ENCODE measurements around the gene SUPT5H. TPM values are rescaled to one million over a fixed set of nuclear protein-coding genes. Genes with fewer than 3 reads are reported as not detected.
A peak's percentile ranks its signal among the peaks of the same experiment; 100 is the strongest.

The SUPT5H gene
- total and polyA plus RNA-seq, 10 of the 15 experiments (the other 5 are each of a cell fraction or from before 2014, with no cell fraction given) = 27.2 to 194 (median 83.6) TPM

GRCh38 chr19:39430675-39431593 lies 14.4 kb upstream of the SUPT5H start:
- H3K4me3 ChIP-seq = no peak overlapping the region; the same call in 1 of the 2 replicates
- H3K36me3 ChIP-seq (ENCODE audit: control insufficient read depth in 2 of 2, insufficient read depth in 2 of 2, low read length in 1 of 2) = peaks cover 10 to 15% of the 10 kb centered on the region in 2 experiments
- in situ Hi-C loops (cut with MboI) (no loop called here), intact Hi-C loops (cut with micrococcal nuclease; ENCODE audit: unreplicated experiment) (loop anchor here (2.0 kb wide), 1 partner anchor 18 kb away; the partner anchor contains the start of gene PLEKHG2)
- POLR2A ChIA-PET = interaction anchor here (0.5 kb wide), 1 partner anchor 602 kb away, joined by 3 read pairs; no protein-coding TSS in a partner anchor
- DNase-seq (ENCODE audit: low read depth, low spot score) = no peak
- RAD21 ChIA-PET (ENCODE audit: unreplicated experiment) = no interaction called here
- peak overlapping the region; percentile 76 for H3K4me2 ChIP-seq (ENCODE audit: control insufficient read depth, insufficient read depth)
- H2AFZ ChIP-seq (ENCODE audit: control insufficient read depth, low read depth, low read length) = no peak overlapping the region; the same call in none of the 2 replicates
- H3K4me1 ChIP-seq (ENCODE audit: control insufficient read depth, insufficient read depth, low read length) = peaks cover 36% of the 10 kb centered on the region
- SMC1A ChIA-PET (ENCODE audit: uncharacterized antibody, unreplicated experiment) = interaction anchor here (1.6 kb wide), 1 partner anchor 17 kb away, joined by 4 read pairs; no protein-coding TSS in a partner anchor
- no peaks in the 10 kb centered on the region for H3K9me3 ChIP-seq (replicated peaks; ENCODE audit: control insufficient read depth, insufficient read depth, low read length)
- FAIRE-seq = peak; percentile 89
- peak overlapping the region; percentile 63 for H3K9ac ChIP-seq (ENCODE audit: control insufficient read depth, insufficient read depth, low read length)
- ATAC-seq = peak; percentile 69
- WGBS (ENCODE audit: insufficient coverage, insufficient replicate concordance, low lambda C conversion rate, missing lambda C conversion rate) = 4% methylated on average over 25 of the region's 25 CpGs
- H3K79me2 ChIP-seq (ENCODE audit: control insufficient read depth, insufficient read depth, low read length) = peaks cover 33% of the 10 kb centered on the region
- CTCF ChIA-PET = interaction anchor here (1.1 kb wide), 1 partner anchor 19 kb away, joined by 3 read pairs; no protein-coding TSS in a partner anchor
- no peaks in the 10 kb centered on the region; the same call in 1 of the 2 replicates for H4K20me1 ChIP-seq (ENCODE audit: control insufficient read depth, insufficient read depth)
- no TSS peak for BruUV-seq (replicated peaks)
- no peaks in the 10 kb centered on the region for H3K27me3 ChIP-seq (replicated peaks in 1 of 2; ENCODE audit: control insufficient read depth in 2 of 2, insufficient read depth in 2 of 2, low read length in 1 of 2)
- peak overlapping the region; percentile 92 for H3K27ac ChIP-seq (ENCODE audit: control insufficient read depth, insufficient read depth)
- TF ChIP-seq IKZF1 (conservative IDR thresholded peaks at IDR 0.05) (peak; percentile 47; the same call in 1 of the 2 replicates), CBX3 (IDR thresholded peaks at IDR 0.05; ENCODE audit: borderline replicate concordance, low read depth) (no peak), ELK1 (IDR thresholded peaks at IDR 0.05; ENCODE audit: low read depth, low read length) (no peak), SREBF2 (IDR thresholded peaks at IDR 0.05; ENCODE audit: low read length) (no peak), FOS (IDR thresholded peaks at IDR 0.05; ENCODE audit: borderline replicate concordance, extremely low read depth, insufficient read length) (no peak), ZNF207 (IDR thresholded peaks at IDR 0.05; ENCODE audit: borderline replicate concordance) (no peak), NFYB (IDR thresholded peaks at IDR 0.05; ENCODE audit: insufficient read depth, low read depth, low read length) (peak; percentile 78), PAX8 (IDR thresholded peaks at IDR 0.05) (no peak)
- TF ChIP-seq, protein P1, sequence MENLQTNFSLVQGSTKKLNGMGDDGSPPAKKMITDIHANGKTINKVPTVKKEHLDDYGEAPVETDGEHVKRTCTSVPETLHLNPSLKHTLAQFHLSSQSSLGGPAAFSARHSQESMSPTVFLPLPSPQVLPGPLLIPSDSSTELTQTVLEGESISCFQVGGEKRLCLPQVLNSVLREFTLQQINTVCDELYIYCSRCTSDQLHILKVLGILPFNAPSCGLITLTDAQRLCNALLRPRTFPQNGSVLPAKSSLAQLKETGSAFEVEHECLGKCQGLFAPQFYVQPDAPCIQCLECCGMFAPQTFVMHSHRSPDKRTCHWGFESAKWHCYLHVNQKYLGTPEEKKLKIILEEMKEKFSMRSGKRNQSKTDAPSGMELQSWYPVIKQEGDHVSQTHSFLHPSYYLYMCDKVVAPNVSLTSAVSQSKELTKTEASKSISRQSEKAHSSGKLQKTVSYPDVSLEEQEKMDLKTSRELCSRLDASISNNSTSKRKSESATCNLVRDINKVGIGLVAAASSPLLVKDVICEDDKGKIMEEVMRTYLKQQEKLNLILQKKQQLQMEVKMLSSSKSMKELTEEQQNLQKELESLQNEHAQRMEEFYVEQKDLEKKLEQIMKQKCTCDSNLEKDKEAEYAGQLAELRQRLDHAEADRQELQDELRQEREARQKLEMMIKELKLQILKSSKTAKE (IDR thresholded peaks at IDR 0.05; ENCODE audit: low read depth, poor library complexity, severe bottlenecking) = no peak
- TF ChIP-seq, protein P2, sequence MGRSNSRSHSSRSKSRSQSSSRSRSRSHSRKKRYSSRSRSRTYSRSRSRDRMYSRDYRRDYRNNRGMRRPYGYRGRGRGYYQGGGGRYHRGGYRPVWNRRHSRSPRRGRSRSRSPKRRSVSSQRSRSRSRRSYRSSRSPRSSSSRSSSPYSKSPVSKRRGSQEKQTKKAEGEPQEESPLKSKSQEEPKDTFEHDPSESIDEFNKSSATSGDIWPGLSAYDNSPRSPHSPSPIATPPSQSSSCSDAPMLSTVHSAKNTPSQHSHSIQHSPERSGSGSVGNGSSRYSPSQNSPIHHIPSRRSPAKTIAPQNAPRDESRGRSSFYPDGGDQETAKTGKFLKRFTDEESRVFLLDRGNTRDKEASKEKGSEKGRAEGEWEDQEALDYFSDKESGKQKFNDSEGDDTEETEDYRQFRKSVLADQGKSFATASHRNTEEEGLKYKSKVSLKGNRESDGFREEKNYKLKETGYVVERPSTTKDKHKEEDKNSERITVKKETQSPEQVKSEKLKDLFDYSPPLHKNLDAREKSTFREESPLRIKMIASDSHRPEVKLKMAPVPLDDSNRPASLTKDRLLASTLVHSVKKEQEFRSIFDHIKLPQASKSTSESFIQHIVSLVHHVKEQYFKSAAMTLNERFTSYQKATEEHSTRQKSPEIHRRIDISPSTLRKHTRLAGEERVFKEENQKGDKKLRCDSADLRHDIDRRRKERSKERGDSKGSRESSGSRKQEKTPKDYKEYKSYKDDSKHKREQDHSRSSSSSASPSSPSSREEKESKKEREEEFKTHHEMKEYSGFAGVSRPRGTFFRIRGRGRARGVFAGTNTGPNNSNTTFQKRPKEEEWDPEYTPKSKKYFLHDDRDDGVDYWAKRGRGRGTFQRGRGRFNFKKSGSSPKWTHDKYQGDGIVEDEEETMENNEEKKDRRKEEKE (IDR thresholded peaks at IDR 0.05) = no peak
- TF ChIP-seq, protein P3, sequence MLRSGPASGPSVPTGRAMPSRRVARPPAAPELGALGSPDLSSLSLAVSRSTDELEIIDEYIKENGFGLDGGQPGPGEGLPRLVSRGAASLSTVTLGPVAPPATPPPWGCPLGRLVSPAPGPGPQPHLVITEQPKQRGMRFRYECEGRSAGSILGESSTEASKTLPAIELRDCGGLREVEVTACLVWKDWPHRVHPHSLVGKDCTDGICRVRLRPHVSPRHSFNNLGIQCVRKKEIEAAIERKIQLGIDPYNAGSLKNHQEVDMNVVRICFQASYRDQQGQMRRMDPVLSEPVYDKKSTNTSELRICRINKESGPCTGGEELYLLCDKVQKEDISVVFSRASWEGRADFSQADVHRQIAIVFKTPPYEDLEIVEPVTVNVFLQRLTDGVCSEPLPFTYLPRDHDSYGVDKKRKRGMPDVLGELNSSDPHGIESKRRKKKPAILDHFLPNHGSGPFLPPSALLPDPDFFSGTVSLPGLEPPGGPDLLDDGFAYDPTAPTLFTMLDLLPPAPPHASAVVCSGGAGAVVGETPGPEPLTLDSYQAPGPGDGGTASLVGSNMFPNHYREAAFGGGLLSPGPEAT (IDR thresholded peaks at IDR 0.05; ENCODE audit: low read depth) = no peak
- TF ChIP-seq, protein P4, sequence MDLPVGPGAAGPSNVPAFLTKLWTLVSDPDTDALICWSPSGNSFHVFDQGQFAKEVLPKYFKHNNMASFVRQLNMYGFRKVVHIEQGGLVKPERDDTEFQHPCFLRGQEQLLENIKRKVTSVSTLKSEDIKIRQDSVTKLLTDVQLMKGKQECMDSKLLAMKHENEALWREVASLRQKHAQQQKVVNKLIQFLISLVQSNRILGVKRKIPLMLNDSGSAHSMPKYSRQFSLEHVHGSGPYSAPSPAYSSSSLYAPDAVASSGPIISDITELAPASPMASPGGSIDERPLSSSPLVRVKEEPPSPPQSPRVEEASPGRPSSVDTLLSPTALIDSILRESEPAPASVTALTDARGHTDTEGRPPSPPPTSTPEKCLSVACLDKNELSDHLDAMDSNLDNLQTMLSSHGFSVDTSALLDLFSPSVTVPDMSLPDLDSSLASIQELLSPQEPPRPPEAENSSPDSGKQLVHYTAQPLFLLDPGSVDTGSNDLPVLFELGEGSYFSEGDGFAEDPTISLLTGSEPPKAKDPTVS (IDR thresholded peaks at IDR 0.05; ENCODE audit: low read depth, low read length) = no peak

All from GM12878 (cell line).